ENCODE data around the gene ZFP1.
"Not testable (repeated sequence)": the region's sequence is repeated elsewhere in the genome, so short reads cannot be mapped to it uniquely, and the experiment has no call there.

ZFP1 gene

GRCh38 chr16:75203667-75204409 lies 55.5 kb downstream of the ZFP1 start:
- Histone ChIP-seq H3K79me2 (ENCODE audit: low read length) (no peaks in the 10 kb centered on the region), H3K9ac (ENCODE audit: low read length) (no peak overlapping the region), H3K9me2 (replicated peaks; ENCODE audit: insufficient read depth, low read length) (no peaks in the 10 kb centered on the region), H3K27me3 (replicated peaks; ENCODE audit: insufficient read depth, low read length) (no peaks in the 10 kb centered on the region), H3K4me3 (ENCODE audit: low read length) (no peak overlapping the region), H2AFZ (ENCODE audit: low read length) (no peak overlapping the region), H4K20me1 (ENCODE audit: insufficient read depth, low read length) (no peaks in the 10 kb centered on the region), H3F3A (ENCODE audit: insufficient read depth, low read length) (no peaks in the 10 kb centered on the region), H3K36me3 (replicated peaks; ENCODE audit: insufficient read depth, low read length) (no peaks in the 10 kb centered on the region), H3K4me1 (ENCODE audit: low read length) (no peaks in the 10 kb centered on the region), H3K27ac (ENCODE audit: low read length) (no peak overlapping the region), H3K9me3 (replicated peaks; ENCODE audit: insufficient read depth, low read length) (no peaks in the 10 kb centered on the region), H3K4me2 (ENCODE audit: low read depth, low read length) (no peak overlapping the region)
- DNase-seq: no peak
- TF ChIP-seq EZH2phosphoT487 (IDR thresholded peaks at IDR 0.05; ENCODE audit: low read length): no peak
- no peak for TF ChIP-seq CTCF (IDR thresholded peaks at IDR 0.05; ENCODE audit: low read length)
- TF ChIP-seq EZH2 (optimal IDR thresholded peaks at IDR 0.05; ENCODE audit: low read depth, low read length): no peak

GRCh38 chr16:75204410-75204758 lies 56.1 kb downstream of the ZFP1 start:
- Histone ChIP-seq H3K79me2 (ENCODE audit: low read length) (no peaks in the 10 kb centered on the region), H3K9me2 (replicated peaks; ENCODE audit: insufficient read depth, low read length) (no peaks in the 10 kb centered on the region), H2AFZ (ENCODE audit: low read length) (no peak overlapping the region), H3K27me3 (replicated peaks; ENCODE audit: insufficient read depth, low read length) (no peaks in the 10 kb centered on the region), H3K4me3 (ENCODE audit: low read length) (no peak overlapping the region), H3K27ac (ENCODE audit: low read length) (no peak overlapping the region), H3K4me2 (ENCODE audit: low read depth, low read length) (no peak overlapping the region), H3F3A (ENCODE audit: insufficient read depth, low read length) (no peaks in the 10 kb centered on the region), H3K9me3 (replicated peaks; ENCODE audit: insufficient read depth, low read length) (no peaks in the 10 kb centered on the region), H3K4me1 (ENCODE audit: low read length) (no peaks in the 10 kb centered on the region), H3K9ac (ENCODE audit: low read length) (no peak overlapping the region), H3K36me3 (replicated peaks; ENCODE audit: insufficient read depth, low read length) (no peaks in the 10 kb centered on the region), H4K20me1 (ENCODE audit: insufficient read depth, low read length) (no peaks in the 10 kb centered on the region)
- DNase-seq: no peak
- no peak for TF ChIP-seq EZH2phosphoT487 (IDR thresholded peaks at IDR 0.05; ENCODE audit: low read length)
- no peak for TF ChIP-seq CTCF (IDR thresholded peaks at IDR 0.05; ENCODE audit: low read length)
- no peak for TF ChIP-seq EZH2 (optimal IDR thresholded peaks at IDR 0.05; ENCODE audit: low read depth, low read length)

- H3F3A ChIP-seq (ENCODE audit: insufficient read depth, low read length); H3K36me3 ChIP-seq (replicated peaks; ENCODE audit: insufficient read depth, low read length); H3K27me3 ChIP-seq (replicated peaks; ENCODE audit: insufficient read depth, low read length); H2AFZ ChIP-seq (ENCODE audit: low read length); DNase-seq; H4K20me1 ChIP-seq (ENCODE audit: insufficient read depth, low read length); H3K4me2 ChIP-seq (ENCODE audit: low read depth, low read length); H3K9ac ChIP-seq (ENCODE audit: low read length); H3K9me2 ChIP-seq (replicated peaks; ENCODE audit: insufficient read depth, low read length); H3K79me2 ChIP-seq (ENCODE audit: low read length); H3K27ac ChIP-seq (ENCODE audit: low read length); H3K4me1 ChIP-seq (ENCODE audit: low read length); H3K9me3 ChIP-seq (replicated peaks; ENCODE audit: insufficient read depth, low read length); H3K4me3 ChIP-seq (ENCODE audit: low read length): not testable (repeated sequence)
Observed at GRCh38 chr16:75204905-75205304, 56.6 kb downstream of the ZFP1 start.

GRCh38 chr16:75205438-75205837 lies 57.1 kb downstream of the ZFP1 start:
- H3K27ac ChIP-seq (ENCODE audit: low read length); H3K4me2 ChIP-seq (ENCODE audit: low read depth, low read length); H3K79me2 ChIP-seq (ENCODE audit: low read length); H3K4me1 ChIP-seq (ENCODE audit: low read length); DNase-seq; H3K4me3 ChIP-seq (ENCODE audit: low read length); H3K9me3 ChIP-seq (replicated peaks; ENCODE audit: insufficient read depth, low read length); H3K9ac ChIP-seq (ENCODE audit: low read length); H3K36me3 ChIP-seq (replicated peaks; ENCODE audit: insufficient read depth, low read length); H4K20me1 ChIP-seq (ENCODE audit: insufficient read depth, low read length); H3F3A ChIP-seq (ENCODE audit: insufficient read depth, low read length); H3K9me2 ChIP-seq (replicated peaks; ENCODE audit: insufficient read depth, low read length); H2AFZ ChIP-seq (ENCODE audit: low read length); H3K27me3 ChIP-seq (replicated peaks; ENCODE audit: insufficient read depth, low read length): not testable (repeated sequence)

- H3K79me2 ChIP-seq (ENCODE audit: low read length); H3K4me2 ChIP-seq (ENCODE audit: low read depth, low read length); DNase-seq; H3K4me1 ChIP-seq (ENCODE audit: low read length); H3F3A ChIP-seq (ENCODE audit: insufficient read depth, low read length); H3K9me2 ChIP-seq (replicated peaks; ENCODE audit: insufficient read depth, low read length); H3K36me3 ChIP-seq (replicated peaks; ENCODE audit: insufficient read depth, low read length); H2AFZ ChIP-seq (ENCODE audit: low read length); H4K20me1 ChIP-seq (ENCODE audit: insufficient read depth, low read length); H3K9ac ChIP-seq (ENCODE audit: low read length); H3K27ac ChIP-seq (ENCODE audit: low read length); H3K27me3 ChIP-seq (replicated peaks; ENCODE audit: insufficient read depth, low read length); H3K9me3 ChIP-seq (replicated peaks; ENCODE audit: insufficient read depth, low read length); H3K4me3 ChIP-seq (ENCODE audit: low read length): not testable (repeated sequence)
Observed at GRCh38 chr16:75205961-75206748, 57.8 kb downstream of the ZFP1 start.

Measured in MM.1S (cell line).